ENCODE results near the gene SLITRK4. TPM values are rescaled to one million over a fixed set of nuclear protein-coding genes. Genes with fewer than 3 reads are reported as not detected.

The SLITRK4 gene
- total RNA-seq, 1 donor from 2014 or later: 0.30 TPM

DNA sequence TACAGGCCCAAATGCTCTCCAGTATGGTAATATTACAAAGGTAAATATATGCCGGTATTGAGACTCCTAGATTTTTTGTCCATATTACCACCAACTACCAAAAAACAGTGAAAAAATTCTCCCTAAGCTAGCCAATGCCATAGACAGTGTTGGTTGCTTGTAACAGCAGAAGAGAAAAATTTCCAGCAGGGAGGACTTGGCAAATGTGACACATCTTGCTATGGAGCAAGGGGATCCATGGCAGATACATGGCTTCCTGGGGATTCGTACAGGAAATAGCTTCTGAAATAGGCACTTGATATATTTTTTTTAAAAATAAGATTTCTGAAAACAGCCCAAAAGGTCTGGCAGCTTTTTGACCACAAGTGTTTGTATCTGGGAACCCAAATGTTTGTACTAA lies 14.6 kb downstream of the SLITRK4 start:
- H3K27me3 ChIP-seq (ENCODE audit: low read depth): no peaks in the 10 kb centered on the region
- no peak overlapping the region for H3K27ac ChIP-seq (replicated peaks)
- DNase-seq: no peak
- no peaks in the 10 kb centered on the region for H3K4me1 ChIP-seq
- no peak overlapping the region for H3K4me3 ChIP-seq
- no peak for TF ChIP-seq CTCF (IDR thresholded peaks at IDR 0.05; ENCODE audit: borderline replicate concordance)
- H3K9me3 ChIP-seq (replicated peaks): no peaks in the 10 kb centered on the region
- no peaks in the 10 kb centered on the region for H3K36me3 ChIP-seq
- intact Hi-C loops (cut with micrococcal nuclease): no loop called here

DNA sequence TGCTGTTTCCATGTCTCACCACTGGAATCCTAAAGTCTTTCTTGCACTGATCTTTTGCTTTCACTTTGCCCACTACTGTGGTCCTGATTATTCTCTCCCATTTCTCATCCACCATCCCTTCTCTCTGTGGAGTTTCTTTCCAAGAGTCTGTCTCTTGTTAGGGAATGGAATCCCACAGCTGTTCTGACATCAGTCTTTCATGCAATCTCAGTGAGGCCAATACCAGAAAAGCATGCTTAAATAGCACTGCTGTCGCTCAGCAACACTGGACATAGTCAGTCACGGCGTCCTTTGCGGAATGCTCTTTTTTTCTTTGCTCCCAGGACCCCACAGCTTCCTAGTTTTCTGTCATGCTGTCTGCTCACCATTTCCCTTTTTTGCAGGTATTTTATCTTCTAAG lies 20.1 kb downstream of the SLITRK4 start:
- H3K9me3 ChIP-seq (replicated peaks): no peaks in the 10 kb centered on the region
- H3K27ac ChIP-seq (replicated peaks): no peak overlapping the region
- no peaks in the 10 kb centered on the region for H3K36me3 ChIP-seq
- H3K27me3 ChIP-seq (ENCODE audit: low read depth): no peaks in the 10 kb centered on the region
- TF ChIP-seq CTCF (IDR thresholded peaks at IDR 0.05; ENCODE audit: borderline replicate concordance): no peak
- DNase-seq: no peak
- no peak overlapping the region for H3K4me3 ChIP-seq
- no peaks in the 10 kb centered on the region for H3K4me1 ChIP-seq
- intact Hi-C loops (cut with micrococcal nuclease): no loop called here

GRCh38 chrX:143601809-143602208 lies 34.1 kb downstream of the SLITRK4 start:
- H3K9me3 ChIP-seq (replicated peaks): no peaks in the 10 kb centered on the region
- no peak overlapping the region for H3K27ac ChIP-seq (replicated peaks)
- no peak overlapping the region for H3K4me3 ChIP-seq
- DNase-seq: no peak
- H3K4me1 ChIP-seq: no peaks in the 10 kb centered on the region
- H3K36me3 ChIP-seq: no peaks in the 10 kb centered on the region
- no peak for TF ChIP-seq CTCF (IDR thresholded peaks at IDR 0.05; ENCODE audit: borderline replicate concordance)
- intact Hi-C loops (cut with micrococcal nuclease): no loop called here
- no peaks in the 10 kb centered on the region for H3K27me3 ChIP-seq (ENCODE audit: low read depth)

GRCh38 chrX:143581240-143581639 lies 54.7 kb downstream of the SLITRK4 start:
- Histone ChIP-seq H3K36me3 (no peaks in the 10 kb centered on the region), H3K9me3 (replicated peaks) (no peaks in the 10 kb centered on the region), H3K4me3 (no peak overlapping the region), H3K4me1 (no peaks in the 10 kb centered on the region), H3K27ac (replicated peaks) (no peak overlapping the region), H3K27me3 (ENCODE audit: low read depth) (no peaks in the 10 kb centered on the region)
- no peak for TF ChIP-seq CTCF (IDR thresholded peaks at IDR 0.05; ENCODE audit: borderline replicate concordance)
- intact Hi-C loops (cut with micrococcal nuclease): no loop called here
- DNase-seq: no peak

GRCh38 chrX:143580266-143580665 lies 55.6 kb downstream of the SLITRK4 start:
- H3K4me3 ChIP-seq: no peak overlapping the region
- H3K9me3 ChIP-seq (replicated peaks): no peaks in the 10 kb centered on the region
- no peaks in the 10 kb centered on the region for H3K27me3 ChIP-seq (ENCODE audit: low read depth)
- intact Hi-C loops (cut with micrococcal nuclease): no loop called here
- H3K4me1 ChIP-seq: no peaks in the 10 kb centered on the region
- no peak for DNase-seq
- H3K36me3 ChIP-seq: no peaks in the 10 kb centered on the region
- no peak overlapping the region for H3K27ac ChIP-seq (replicated peaks)
- no peak for TF ChIP-seq CTCF (IDR thresholded peaks at IDR 0.05; ENCODE audit: borderline replicate concordance)

Other genes starting within 250 kb of the SLITRK4 start
- gene SPANXN3, start 118.6 kb downstream of the SLITRK4 start, total RNA-seq: not detected
- not detected for gene SPANXN2, start 84.7 kb upstream of the SLITRK4 start, total RNA-seq
- gene UBE2NL, start 248.0 kb upstream of the SLITRK4 start, total RNA-seq: not detected

Data from left ventricle myocardium inferior (tissue), 1 donor.